Suprapubic skin (tissue), 4 donors: Measurements from ENCODE around the gene MRPL53. TPM values are rescaled to one million over a fixed set of nuclear protein-coding genes. Genes with fewer than 3 reads are reported as not detected.
A peak's percentile ranks its signal among the peaks of the same experiment; 100 is the strongest.

Experiments used
- DNase-seq, 2 donors: peaks; one replicate each; pipeline ENCODE4 v3.0.0-alpha.2; 2019; ENCODE audit warnings: low spot score in 2 of 2
- H3K27ac ChIP-seq: fragments of 200-600 bp; sonication (generic); one replicate; pipeline ENCODE4 v1.5.1; 2019
- H3K27me3 ChIP-seq: fragments of 200-600 bp; sonication (generic); one replicate; pipeline ENCODE4 v1.5.1; 2019
- H3K36me3 ChIP-seq: fragments of 200-600 bp; sonication (generic); one replicate; pipeline ENCODE4 v1.5.1; 2019
- H3K4me1 ChIP-seq: fragments of 200-600 bp; sonication (generic); one replicate; pipeline ENCODE4 v1.5.1; 2019
- H3K4me3 ChIP-seq: fragments of 200-600 bp; sonication (generic); one replicate; pipeline ENCODE4 v1.5.1; 2019; ENCODE audit warnings: mild to moderate bottlenecking
- H3K9me3 ChIP-seq: fragments of 200-600 bp; sonication (generic); one replicate; pipeline ENCODE4 v1.5.1; 2019
- EP300 ChIP-seq: sonication (generic); formaldehyde crosslinking; IDR thresholded peaks from one replicate; pipeline ENCODE4 v1.6.1; 2017; ENCODE audit warnings: antibody characterized with exemption
- POLR2A ChIP-seq, 2 donors: fragments of 450-650 bp; IDR thresholded peaks; one replicate each; pipeline ENCODE4 v1.6.1; 2017; ENCODE audit warnings: antibody characterized with exemption in 2 of 2, mild to moderate bottlenecking in 2 of 2, moderate library complexity in 2 of 2
- POLR2AphosphoS5 ChIP-seq, 3 donors: sonication (generic); formaldehyde crosslinking; IDR thresholded peaks; one replicate each; pipeline ENCODE4 v1.6.1; 2017; ENCODE audit warnings: antibody characterized with exemption in 3 of 3
- WGBS: methylation state at CpG from one replicate; pipeline ENCODE4 v1.1.5; 2018; 5-methylcytosine and 5-hydroxymethylcytosine counted together
- total RNA-seq, 4 donors: library from RNA; depleted of rRNA; stranded (reverse); fragments of >200 nt; gene quantifications; one replicate each; pipeline ENCODE4 v1.1.0, GENCODE V29; 2016
- TF ChIP-seq, protein P1 (sequence below), 2 donors: fragments of 200-600 bp in 1 of 2; fragments of 450-650 bp in 1 of 2; sonication (generic) in 1 of 2; IDR thresholded peaks; one replicate each; pipeline ENCODE4 v1.5.1; 2016 to 2019; ENCODE audit warnings: antibody characterized with exemption in 2 of 2, mild to moderate bottlenecking in 1 of 2, moderate library complexity in 1 of 2

Gene MRPL53
- 10 to 100 TPM; 13.1 to 36.0 (median 26.7) TPM for total RNA-seq

- peaks cover 17% of the 10 kb centered on the region for H3K36me3 ChIP-seq
- TF ChIP-seq, protein P1, sequence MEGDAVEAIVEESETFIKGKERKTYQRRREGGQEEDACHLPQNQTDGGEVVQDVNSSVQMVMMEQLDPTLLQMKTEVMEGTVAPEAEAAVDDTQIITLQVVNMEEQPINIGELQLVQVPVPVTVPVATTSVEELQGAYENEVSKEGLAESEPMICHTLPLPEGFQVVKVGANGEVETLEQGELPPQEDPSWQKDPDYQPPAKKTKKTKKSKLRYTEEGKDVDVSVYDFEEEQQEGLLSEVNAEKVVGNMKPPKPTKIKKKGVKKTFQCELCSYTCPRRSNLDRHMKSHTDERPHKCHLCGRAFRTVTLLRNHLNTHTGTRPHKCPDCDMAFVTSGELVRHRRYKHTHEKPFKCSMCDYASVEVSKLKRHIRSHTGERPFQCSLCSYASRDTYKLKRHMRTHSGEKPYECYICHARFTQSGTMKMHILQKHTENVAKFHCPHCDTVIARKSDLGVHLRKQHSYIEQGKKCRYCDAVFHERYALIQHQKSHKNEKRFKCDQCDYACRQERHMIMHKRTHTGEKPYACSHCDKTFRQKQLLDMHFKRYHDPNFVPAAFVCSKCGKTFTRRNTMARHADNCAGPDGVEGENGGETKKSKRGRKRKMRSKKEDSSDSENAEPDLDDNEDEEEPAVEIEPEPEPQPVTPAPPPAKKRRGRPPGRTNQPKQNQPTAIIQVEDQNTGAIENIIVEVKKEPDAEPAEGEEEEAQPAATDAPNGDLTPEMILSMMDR (IDR thresholded peaks at IDR 0.05), result no peak
- TF ChIP-seq POLR2AphosphoS5 (IDR thresholded peaks at IDR 0.05) (peak; percentile 84 to 99 (median 95)), POLR2A (IDR thresholded peaks at IDR 0.05) (peak in 1 of 2 donors; percentile 73), EP300 (no peak)
- no peaks in the 10 kb centered on the region for H3K9me3 ChIP-seq
- H3K27ac ChIP-seq, result peak within 1 kb of the TSS; percentile 88
- WGBS, result 1% methylated on average over 43 of the region's 66 CpGs
- H3K27me3 ChIP-seq, result no peaks in the 10 kb centered on the region
- peak within 1 kb of the TSS; percentile 65 for H3K4me3 ChIP-seq
- H3K4me1 ChIP-seq, result peaks cover 20% of the 10 kb centered on the region
- DNase-seq, result peak; percentile 97 to 98
Observed at GRCh38 chr2:74472086-74472944, at the start of gene MRPL53. Gene MRPL53 (minus strand): TSS chr2:74472680. CDS start chr2:74472660, 20 bp downstream.

GRCh38 chr2:74516650-74517049, 44.2 kb upstream of the MRPL53 start:
- DNase-seq, result no peak
- TF ChIP-seq POLR2AphosphoS5 (IDR thresholded peaks at IDR 0.05), result no peak
- TF ChIP-seq POLR2A (IDR thresholded peaks at IDR 0.05), result no peak
- TF ChIP-seq EP300, result no peak
- TF ChIP-seq, protein P1 (IDR thresholded peaks at IDR 0.05), result no peak
- Histone ChIP-seq H3K4me3 (peak overlapping the region; percentile 45), H3K27me3 (peaks cover 94% of the 10 kb centered on the region), H3K36me3 (no peaks in the 10 kb centered on the region), H3K27ac (no peak overlapping the region), H3K4me1 (peaks cover 37% of the 10 kb centered on the region), H3K9me3 (no peaks in the 10 kb centered on the region)
- 68% methylated on average over 13 of the region's 13 CpGs for WGBS

DNA sequence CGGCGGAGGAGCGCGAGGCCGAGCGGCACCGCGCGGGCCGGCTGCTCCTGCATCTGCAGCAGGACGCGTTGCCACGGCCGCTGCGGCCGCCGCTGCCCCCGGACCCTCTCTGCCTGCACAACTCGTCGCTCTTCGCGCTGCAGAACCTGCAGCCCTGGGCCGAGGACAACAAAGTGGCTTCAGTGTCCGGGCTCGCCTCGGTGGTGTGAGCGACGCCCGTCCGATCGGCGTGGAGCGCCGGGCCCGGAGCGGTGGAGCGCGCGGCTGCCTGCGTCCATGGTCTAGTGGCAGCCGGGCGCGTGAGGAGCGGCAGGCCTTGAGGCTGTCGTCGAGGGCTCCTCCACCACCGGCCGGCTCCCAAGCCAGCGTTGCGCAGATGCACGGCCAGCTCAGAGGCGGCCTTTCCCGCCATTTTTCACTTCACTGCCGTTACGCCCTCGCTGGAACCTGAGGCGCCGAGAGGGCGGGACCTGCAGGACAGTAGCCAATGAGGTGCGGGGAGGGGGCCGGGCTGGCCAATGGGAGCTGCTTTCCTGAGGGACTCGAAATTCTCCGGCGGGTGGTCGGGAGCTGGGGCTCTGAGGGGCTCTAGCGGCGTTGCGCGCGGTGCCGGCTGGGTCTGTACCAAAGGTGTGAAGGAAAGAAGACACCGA, 43.6 kb upstream of the MRPL53 start:
- peak in 1 of 2 donors; percentile 75 for DNase-seq
- WGBS, result 9% methylated on average over 61 of the region's 72 CpGs
- H3K36me3 ChIP-seq, result no peaks in the 10 kb centered on the region
- peaks cover 99% of the 10 kb centered on the region for H3K27me3 ChIP-seq
- H3K9me3 ChIP-seq, result no peaks in the 10 kb centered on the region
- TF ChIP-seq EP300 (no peak), POLR2A (IDR thresholded peaks at IDR 0.05) (no peak), POLR2AphosphoS5 (IDR thresholded peaks at IDR 0.05) (no peak)
- TF ChIP-seq, protein P1 (IDR thresholded peaks at IDR 0.05), result no peak
- H3K27ac ChIP-seq, result no peak overlapping the region
- peaks cover 37% of the 10 kb centered on the region for H3K4me1 ChIP-seq
- H3K4me3 ChIP-seq, result peak overlapping the region; percentile 45

- peaks cover 37% of the 10 kb centered on the region for H3K4me1 ChIP-seq
- no peak for DNase-seq
- H3K27ac ChIP-seq, result no peak overlapping the region
- peak overlapping the region; percentile 45 for H3K4me3 ChIP-seq
- TF ChIP-seq POLR2A (IDR thresholded peaks at IDR 0.05) (no peak), POLR2AphosphoS5 (IDR thresholded peaks at IDR 0.05) (no peak), EP300 (no peak)
- TF ChIP-seq, protein P1 (IDR thresholded peaks at IDR 0.05), result no peak
- no peaks in the 10 kb centered on the region for H3K9me3 ChIP-seq
- WGBS, result 16% methylated on average over 17 of the region's 60 CpGs
- H3K36me3 ChIP-seq, result no peaks in the 10 kb centered on the region
- peaks cover 100% of the 10 kb centered on the region for H3K27me3 ChIP-seq
Observed at GRCh38 chr2:74515271-74515980, 42.9 kb upstream of the MRPL53 start.
